Osteoblast (primary cell): ENCODE results near the gene KLRF1. TPM values are rescaled to one million over a fixed set of nuclear protein-coding genes. Genes with fewer than 3 reads are reported as not detected.

ENCODE experiments used
- DNase-seq: peaks from one replicate; pipeline ENCODE4 v3.0.0; 2011; ENCODE audit warnings: low spot score, mixed read lengths; ENCODE audit not compliant: insufficient read length; ENCODE audit errors: missing footprints
- H2AFZ ChIP-seq: 2 replicates; pipeline ENCODE4 v1.6.0; 2011; ENCODE audit warnings: mild to moderate bottlenecking, low read length
- H3K27ac ChIP-seq: 2 replicates; pipeline ENCODE4 v1.5.1; 2011; ENCODE audit warnings: mild to moderate bottlenecking, low read depth, low read length, moderate library complexity
- H3K27me3 ChIP-seq: 2 replicates; pipeline ENCODE4 v1.6.0; 2012; ENCODE audit warnings: mild to moderate bottlenecking, control low read depth, inconsistent platforms, low read length, moderate library complexity; ENCODE audit not compliant: insufficient read depth
- H3K36me3 ChIP-seq: 2 replicates; pipeline ENCODE4 v1.5.1; 2011; ENCODE audit warnings: mild to moderate bottlenecking, low read length, control low read depth, moderate library complexity; ENCODE audit not compliant: insufficient read depth
- H3K4me1 ChIP-seq: 2 replicates; pipeline ENCODE4 v1.5.1; 2011; ENCODE audit warnings: mild to moderate bottlenecking, low read length, control low read depth, moderate library complexity; ENCODE audit not compliant: insufficient read depth
- H3K4me2 ChIP-seq: 2 replicates; pipeline ENCODE4 v1.6.0; 2011; ENCODE audit warnings: mild to moderate bottlenecking, low read length; ENCODE audit not compliant: insufficient read depth
- H3K4me3 ChIP-seq: fragments of 200-600 bp; sonication (generic); 3 replicates; pipeline ENCODE4 v1.5.1; 2012; ENCODE audit warnings: mild to moderate bottlenecking, low read length, inconsistent platforms; ENCODE audit not compliant: insufficient read depth
- H3K79me2 ChIP-seq: 2 replicates; pipeline ENCODE4 v1.6.0; 2012; ENCODE audit warnings: mild to moderate bottlenecking, low read length, control low read depth, inconsistent platforms; ENCODE audit not compliant: insufficient read depth
- H3K9me3 ChIP-seq: 2 replicates; pipeline ENCODE4 v1.5.1; 2011; ENCODE audit warnings: low read depth, low read length, control low read depth
- H4K20me1 ChIP-seq: 2 replicates; pipeline ENCODE4 v1.6.0; 2012; ENCODE audit warnings: mild to moderate bottlenecking, low read length, control low read depth; ENCODE audit not compliant: insufficient read depth
- CTCF ChIP-seq: IDR thresholded peaks from 2 replicates; pipeline ENCODE4 v1.5.1; 2011; ENCODE audit warnings: mild to moderate bottlenecking, low read depth, low read length, moderate library complexity; ENCODE audit errors: extremely low read depth
- total RNA-seq: library from RNA; depleted of rRNA; stranded (reverse); fragments of >200 nt; gene quantifications from 2 replicates; pipeline ENCODE4 v1.2.3, GENCODE V29; 2012

The KLRF1 gene
- total RNA-seq, 1 donor: not detected

- no peaks in the 10 kb centered on the region for H4K20me1 ChIP-seq
- H3K4me2 ChIP-seq: no peak overlapping the region
- H3K9me3 ChIP-seq: no peaks in the 10 kb centered on the region
- no peak overlapping the region for H3K4me3 ChIP-seq
- H3K4me1 ChIP-seq: no peaks in the 10 kb centered on the region
- H3K27ac ChIP-seq: no peak overlapping the region
- no peaks in the 10 kb centered on the region for H3K79me2 ChIP-seq
- no peak overlapping the region for H2AFZ ChIP-seq
- TF ChIP-seq CTCF: no peak
- no peaks in the 10 kb centered on the region for H3K27me3 ChIP-seq
- no peaks in the 10 kb centered on the region for H3K36me3 ChIP-seq
- DNase-seq: no peak
Observed at GRCh38 chr12:9792961-9793617, 34.2 kb upstream of the KLRF1 start.

GRCh38 chr12:9793779-9794395, 33.4 kb upstream of the KLRF1 start:
- H3K27me3 ChIP-seq: no peaks in the 10 kb centered on the region
- H2AFZ ChIP-seq: no peak overlapping the region
- H3K9me3 ChIP-seq: no peaks in the 10 kb centered on the region
- DNase-seq: no peak
- no peaks in the 10 kb centered on the region for H3K4me1 ChIP-seq
- H3K27ac ChIP-seq: no peak overlapping the region
- H3K79me2 ChIP-seq: no peaks in the 10 kb centered on the region
- TF ChIP-seq CTCF: no peak
- no peak overlapping the region for H3K4me2 ChIP-seq
- no peaks in the 10 kb centered on the region for H4K20me1 ChIP-seq
- H3K36me3 ChIP-seq: no peaks in the 10 kb centered on the region
- no peak overlapping the region for H3K4me3 ChIP-seq

GRCh38 chr12:9794484-9795093, 32.7 kb upstream of the KLRF1 start:
- Histone ChIP-seq H3K4me3 (no peak overlapping the region), H2AFZ (no peak overlapping the region), H3K4me2 (no peak overlapping the region), H4K20me1 (no peaks in the 10 kb centered on the region), H3K9me3 (no peaks in the 10 kb centered on the region), H3K4me1 (no peaks in the 10 kb centered on the region), H3K27ac (no peak overlapping the region), H3K79me2 (no peaks in the 10 kb centered on the region), H3K36me3 (no peaks in the 10 kb centered on the region), H3K27me3 (no peaks in the 10 kb centered on the region)
- no peak for DNase-seq
- no peak for TF ChIP-seq CTCF

- H3K36me3 ChIP-seq: no peaks in the 10 kb centered on the region
- H3K4me1 ChIP-seq: no peaks in the 10 kb centered on the region
- H4K20me1 ChIP-seq: no peaks in the 10 kb centered on the region
- no peak overlapping the region for H2AFZ ChIP-seq
- H3K4me2 ChIP-seq: no peak overlapping the region
- H3K27ac ChIP-seq: no peak overlapping the region
- DNase-seq: no peak
- no peaks in the 10 kb centered on the region for H3K27me3 ChIP-seq
- no peak overlapping the region for H3K4me3 ChIP-seq
- TF ChIP-seq CTCF: no peak
- H3K79me2 ChIP-seq: no peaks in the 10 kb centered on the region
- H3K9me3 ChIP-seq: no peaks in the 10 kb centered on the region
Observed at GRCh38 chr12:9795945-9796344, 31.3 kb upstream of the KLRF1 start.
